K562 (cell line): ENCODE results near the gene PARK7. TPM values are rescaled to one million over a fixed set of nuclear protein-coding genes. Genes with fewer than 3 reads are reported as not detected.

Experiments
- ATAC-seq: fragments of 200-7000 bp; cut with Tn5 transposase; 3 replicates; pipeline ENCODE4 v1.9.1; 2020; ENCODE audit warnings: moderate library complexity
- BruUV-seq: library from RNA; stranded (reverse); fragments of 400-500 nt; replicated peaks from 2 replicates; lab custom pipeline; 2021; lab: Mats Ljungman, UMichigan
- CTCF ChIA-PET: fragments of 300-600 bp; formaldehyde crosslinking; extraction: SDS; loops from one replicate; lab custom pipeline; 2021; ENCODE audit warnings: low intra/inter-chr PET ratio; lab: Yijun Ruan, JAX
- POLR2A ChIA-PET: fragments of 300-600, 350-650 bp; sonication (Branson Sonifier 250); formaldehyde crosslinking; extraction: SDS; loops from one replicate; lab custom pipeline; 2021; ENCODE audit warnings: antibody characterized with exemption, inconsistent platforms; lab: Yijun Ruan, JAX
- DNase-seq, 4 experiments: peaks; one replicate each; pipeline versions ENCODE4 v3.0.0 to v3.0.0-alpha.2; 2011 to 2018; ENCODE audit warnings: low spot score in 3 of 4, mixed read lengths in 3 of 4; ENCODE audit errors: extremely low read depth in 1 of 4
- FAIRE-seq: peaks from 2 replicates; lab custom pipeline; 2011; peaks lifted over from hg19 to GRCh38; lab: Jason Lieb, UNC
- H2AFZ ChIP-seq: 2 replicates; pipeline ENCODE4 v1.6.0; 2011; ENCODE audit warnings: low read depth, low read length, control low read depth, inconsistent platforms
- H3K27ac ChIP-seq: fragments of 200-600 bp; 3 replicates; pipeline ENCODE4 v1.8.0; 2011; ENCODE audit warnings: low read depth, mild to moderate bottlenecking, control low read depth, inconsistent platforms, low read length, moderate library complexity, mixed read lengths; ENCODE audit errors: extremely low read depth
- H3K27me3 ChIP-seq, 2 experiments: fragments of 300-600 bp in 1 of 2; 2 replicates in 1 of 2; 3 replicates in 1 of 2; pipeline versions ENCODE4 v1.6.0 to v1.8.0; 2011; ENCODE audit warnings: inconsistent platforms in 2 of 2, low read length in 2 of 2, mild to moderate bottlenecking in 1 of 2, mixed read lengths in 1 of 2, moderate library complexity in 1 of 2; ENCODE audit not compliant: control insufficient read depth in 2 of 2, insufficient read depth in 2 of 2
- H3K36me3 ChIP-seq: fragments of 300-600 bp; 3 replicates; pipeline ENCODE4 v1.8.0; 2011; ENCODE audit warnings: mild to moderate bottlenecking, low read length, inconsistent platforms; ENCODE audit not compliant: control insufficient read depth, insufficient read depth
- H3K4me1 ChIP-seq, 2 experiments: fragments of 200-600 bp in 1 of 2; replicated peaks in 1 of 2; 2 replicates in 1 of 2; 3 replicates in 1 of 2; pipeline versions ENCODE4 v1.5.1 to v1.8.0; 2011; ENCODE audit warnings: inconsistent platforms in 2 of 2, low read length in 2 of 2, mild to moderate bottlenecking in 1 of 2, mixed read lengths in 1 of 2, moderate library complexity in 1 of 2; ENCODE audit not compliant: control insufficient read depth in 2 of 2, insufficient read depth in 2 of 2
- H3K4me2 ChIP-seq: 2 replicates; pipeline ENCODE4 v1.6.1; 2011; ENCODE audit warnings: low read length, control low read depth, inconsistent platforms, mixed read lengths; ENCODE audit not compliant: insufficient read depth
- H3K4me3 ChIP-seq: fragments of 200-600 bp; sonication (generic), shearing (Covaris generic); 2 replicates; pipeline ENCODE4 v1.5.1; 2016; ENCODE audit warnings: control low read depth, inconsistent platforms
- H3K79me2 ChIP-seq: fragments of 200-600 bp; 3 replicates; pipeline ENCODE4 v1.8.0; 2011; ENCODE audit warnings: low read length, inconsistent platforms; ENCODE audit not compliant: control insufficient read depth, insufficient read depth
- H3K9ac ChIP-seq, 2 experiments: 2 replicates each; pipeline versions ENCODE4 v1.6.0 to v1.6.1; 2011; ENCODE audit warnings: low read depth in 2 of 2, low read length in 2 of 2, control low read depth in 1 of 2, inconsistent platforms in 1 of 2, mild to moderate bottlenecking in 1 of 2, mixed read lengths in 1 of 2; ENCODE audit not compliant: insufficient read depth in 1 of 2
- H3K9me1 ChIP-seq: one replicate; pipeline ENCODE4 v1.6.0; 2011; ENCODE audit warnings: inconsistent platforms, mild to moderate bottlenecking, low read length, moderate library complexity; ENCODE audit not compliant: control insufficient read depth, insufficient read depth
- H3K9me3 ChIP-seq: replicated peaks from 2 replicates; pipeline ENCODE4 v1.5.1; 2011; ENCODE audit warnings: low read depth, low read length, inconsistent platforms; ENCODE audit not compliant: control insufficient read depth, insufficient read depth
- H4K20me1 ChIP-seq: replicated peaks from 2 replicates; pipeline ENCODE4 v1.6.1; 2011; ENCODE audit warnings: low read length, inconsistent platforms, mixed read lengths; ENCODE audit not compliant: control insufficient read depth, insufficient read depth
- BRD9 ChIP-seq: fragments of 450-650 bp; IDR thresholded peaks from 2 replicates; pipeline ENCODE4 v1.6.1; 2018; ENCODE audit warnings: low read depth; ENCODE audit not compliant: partially characterized antibody
- ETV6 ChIP-seq, 3 experiments: fragments of 150-350 bp in 1 of 3; sonication (generic) in 1 of 3; formaldehyde crosslinking in 1 of 3; IDR thresholded peaks; 2 replicates each; pipeline versions ENCODE4 v1.6.1 to v1.8.0; 2014 to 2022; ENCODE audit warnings: borderline replicate concordance in 2 of 3, low read depth in 2 of 3, antibody characterized with exemption in 1 of 3, low read length in 1 of 3, mild to moderate bottlenecking in 1 of 3, missing genetic modification reagents in 1 of 3
- FOXK2 ChIP-seq, 2 experiments: fragments of 450-650 bp; IDR thresholded peaks in 1 of 2; conservative IDR thresholded peaks in 1 of 2; 2 replicates each; pipeline ENCODE4 v1.6.1; 2016; ENCODE audit warnings: low read depth in 2 of 2, mild to moderate bottlenecking in 1 of 2
- HDAC3 ChIP-seq: fragments of 450-650 bp; IDR thresholded peaks from 2 replicates; pipeline ENCODE4 v1.6.1; 2018; ENCODE audit warnings: borderline replicate concordance, mild to moderate bottlenecking, moderate library complexity; ENCODE audit not compliant: partially characterized antibody
- HNRNPUL1 ChIP-seq: fragments of 200-400 bp; formaldehyde crosslinking; IDR thresholded peaks from 2 replicates; pipeline ENCODE4 v1.6.1; 2017; ENCODE audit warnings: low read length
- ILF3 ChIP-seq: fragments of 450-650 bp; IDR thresholded peaks from 2 replicates; pipeline ENCODE4 v1.6.1; 2018; ENCODE audit warnings: antibody characterized with exemption, mild to moderate bottlenecking, moderate library complexity, borderline replicate concordance
- LCOR ChIP-seq: sonication (generic); formaldehyde crosslinking; IDR thresholded peaks from 2 replicates; pipeline ENCODE4 v1.8.0; 2022; ENCODE audit warnings: mild to moderate bottlenecking, missing genetic modification reagents
- MTF1 ChIP-seq: fragments of 250-450 bp; sonication (Bioruptor Pico); IDR thresholded peaks from 2 replicates; pipeline ENCODE4 v1.9.0; 2021; ENCODE audit warnings: moderate library complexity, mild to moderate bottlenecking, inconsistent platforms, borderline replicate concordance
- NFYB ChIP-seq: IDR thresholded peaks from 2 replicates; pipeline ENCODE4 v1.6.1; 2011; ENCODE audit warnings: mild to moderate bottlenecking, moderate library complexity; ENCODE audit not compliant: insufficient read length; ENCODE audit errors: extremely low read depth
- PHF8 ChIP-seq: fragments of 200-600 bp; sonication (generic); IDR thresholded peaks from 2 replicates; pipeline ENCODE4 v1.6.1; 2012; ENCODE audit warnings: mixed run types, mild to moderate bottlenecking, inconsistent platforms, low read length, moderate library complexity, borderline replicate concordance
- RAD21 ChIP-seq, 2 experiments: fragments of 250-450 bp in 1 of 2; fragments of 450-650 bp in 1 of 2; sonication (Bioruptor Pico) in 1 of 2; formaldehyde crosslinking in 1 of 2; IDR thresholded peaks in 1 of 2; conservative IDR thresholded peaks in 1 of 2; 2 replicates each; pipeline versions ENCODE4 v1.4.0 to v1.8.0; 2020 to 2022; ENCODE audit warnings: mild to moderate bottlenecking in 2 of 2, moderate library complexity in 1 of 2
- RUNX1 ChIP-seq: sonication (generic); IDR thresholded peaks from 2 replicates; pipeline ENCODE4 v1.6.1; 2016; ENCODE audit warnings: antibody characterized with exemption, low read depth
- SUPT5H ChIP-seq: fragments of 450-650 bp; IDR thresholded peaks from 2 replicates; pipeline ENCODE4 v1.6.1; 2016
- ZC3H11A ChIP-seq: IDR thresholded peaks from 2 replicates; pipeline ENCODE4 v1.6.1; 2012; ENCODE audit warnings: low read depth, low read length, improper control_type of control experiment
- ZNF165 ChIP-seq: fragments of 250-450 bp; sonication (Bioruptor Pico); IDR thresholded peaks from 2 replicates; pipeline ENCODE4 v1.4.0; 2020; ENCODE audit warnings: borderline replicate concordance
- ZNF232 ChIP-seq: sonication (generic); formaldehyde crosslinking; IDR thresholded peaks from 2 replicates; pipeline ENCODE4 v1.8.0; 2022; ENCODE audit warnings: mild to moderate bottlenecking, missing genetic modification reagents
- ZNF589 ChIP-seq: fragments of 200-800 bp; sonication (Bioruptor generic); IDR thresholded peaks from 2 replicates; pipeline ENCODE4 v1.6.1; 2016; ENCODE audit warnings: low read depth, missing genetic modification characterization, missing compliant biosample characterization
- WGBS: fragments of 100-300 bp; shearing (Covaris generic); methylation state at CpG from one replicate; pipeline ENCODE4 v1.1.6; 2016; ENCODE audit warnings: low coverage, mixed read lengths; ENCODE audit not compliant: insufficient coverage; ENCODE audit errors: missing lambda C conversion rate; 5-methylcytosine and 5-hydroxymethylcytosine counted together
- in situ Hi-C: fragments of 300-500 bp; cut with MboI; formaldehyde crosslinking; loops from 4 replicates; pipeline ENCODE4 v1.15.0; 2018; ENCODE audit warnings: inconsistent platforms, mixed read lengths
- intact Hi-C: fragments of 100-400 bp; cut with micrococcal nuclease; formaldehyde crosslinking; loops from 2 replicates; pipeline ENCODE4 v1.14.2; 2022
- polyA plus RNA-seq, 8 experiments: library from polyadenylated mRNA; depleted of rRNA in 4 of 8; stranded (reverse) in 5 of 8; unstranded in 3 of 8; fragments of >200 nt; fragmentation: Nextera tagmentation in 2 of 8; fragmentation: Illumina TruSeq in 1 of 8; extraction: Ambion mirVana in 2 of 8; extraction: Trizol in 1 of 8; gene quantifications; 2 replicates each; pipeline versions ENCODE4 v1.2.1 to v1.2.3, GENCODE V29; 2011 to 2014; ENCODE audit warnings: inconsistent platforms in 1 of 8, missing spikeins in 1 of 8
- total RNA-seq, 7 experiments: library from RNA; depleted of rRNA in 6 of 7; stranded (reverse); fragments of >200 nt in 6 of 7; fragmentation: Illumina TruSeq in 2 of 7; extraction: Trizol in 2 of 7; gene quantifications; 2 replicates each; pipeline versions ENCODE4 v1.2.1 to v1.2.3, GENCODE V29; 2011 to 2021; ENCODE audit warnings: low replicate concordance in 1 of 7
- TF ChIP-seq, protein P1 (sequence below): sonication (generic); formaldehyde crosslinking; IDR thresholded peaks from 2 replicates; pipeline ENCODE4 v1.8.1; 2023; ENCODE audit warnings: mild to moderate bottlenecking, missing genetic modification reagents

PARK7 gene
- total and polyA plus RNA-seq, 9 of the 15 experiments (the other 6 are each of a cell fraction or from before 2014, with no cell fraction given): 374 to 1,298 (median 484) TPM

DNA sequence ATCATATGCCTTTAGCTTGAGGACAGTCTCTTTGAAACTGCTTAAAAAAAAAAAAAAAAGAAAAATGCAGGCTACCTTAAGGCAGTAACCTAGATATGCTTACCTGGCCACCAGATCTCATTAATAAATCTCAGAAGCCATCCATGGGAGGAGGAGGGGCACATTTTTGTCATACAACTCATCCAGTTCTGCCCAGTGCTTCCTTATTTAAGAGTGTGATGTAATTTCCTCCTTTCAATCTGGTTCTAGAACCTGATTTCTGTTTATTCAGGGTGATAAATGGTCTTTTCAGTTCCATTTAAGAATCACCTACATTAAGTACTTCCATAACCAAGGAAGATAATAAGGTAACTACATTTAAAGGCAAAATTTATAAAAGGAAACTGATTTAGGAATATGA is 58.5 kb downstream of the PARK7 start (continued):
- TF ChIP-seq RAD21 (CRISPR knock-in tag; conservative IDR thresholded peaks at IDR 0.05 in 1 of 2, IDR thresholded peaks at IDR 0.05 in 1 of 2) (no peak), FOXK2 (conservative IDR thresholded peaks at IDR 0.05 in 1 of 2, IDR thresholded peaks at IDR 0.05 in 1 of 2; ENCODE audit: low read depth in 2 of 2) (no peak), PHF8 (no peak), ZNF589 (no peak)

DNA sequence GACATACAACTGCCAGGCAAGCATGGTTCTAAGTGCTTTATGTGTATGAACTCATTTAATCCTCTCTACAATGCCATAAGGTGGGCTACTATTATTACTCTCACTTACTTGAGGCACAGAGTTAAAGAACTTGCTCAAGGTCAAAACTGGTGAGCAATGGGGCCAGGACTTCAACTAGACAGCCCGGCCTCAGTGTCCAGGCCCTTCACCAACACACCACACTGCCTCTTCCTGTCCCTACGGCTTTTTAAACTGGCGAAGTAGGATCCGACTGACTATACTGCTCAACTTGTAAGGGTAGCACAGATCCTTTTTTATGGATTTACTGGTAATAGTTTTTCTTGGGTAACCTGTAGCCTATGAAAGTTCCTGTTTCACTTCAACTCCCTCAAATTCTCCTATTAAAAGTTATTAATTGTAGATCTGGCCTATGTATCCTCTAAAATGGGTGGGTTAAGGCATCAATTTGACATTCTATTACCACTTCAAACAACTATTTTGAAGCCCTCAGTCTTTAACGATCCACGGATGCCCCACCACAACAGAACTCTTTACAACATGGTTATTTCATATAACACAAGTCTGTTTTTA is 60.3 kb downstream of the PARK7 start:
- Histone ChIP-seq H3K9me3 (no peaks in the 10 kb centered on the region), H3K27ac (no peak overlapping the region), H3K4me2 (no peak overlapping the region), H3K9ac (no peak overlapping the region), H4K20me1 (peaks cover 2% of the 10 kb centered on the region)
- FAIRE-seq: no peak
- BruUV-seq: no TSS peak
- POLR2A ChIA-PET: no interaction called here
- TF ChIP-seq HDAC3 (no peak), ZNF165 (CRISPR knock-in tag) (no peak), ZC3H11A (no peak), ZNF232 (no peak), BRD9 (no peak), HNRNPUL1 (no peak), MTF1 (CRISPR knock-in tag) (no peak), LCOR (CRISPR knock-in tag) (no peak), NFYB (no peak), ETV6 (IDR thresholded peaks at IDR 0.05; ENCODE audit: borderline replicate concordance in 1 of 2, low read depth in 2 of 2, low read length in 1 of 2) (no peak), ETV6 (CRISPR knock-in tag; IDR thresholded peaks at IDR 0.05; ENCODE audit: borderline replicate concordance) (no peak), SUPT5H (no peak), ILF3 (no peak), RUNX1 (no peak)
- TF ChIP-seq, protein P1, sequence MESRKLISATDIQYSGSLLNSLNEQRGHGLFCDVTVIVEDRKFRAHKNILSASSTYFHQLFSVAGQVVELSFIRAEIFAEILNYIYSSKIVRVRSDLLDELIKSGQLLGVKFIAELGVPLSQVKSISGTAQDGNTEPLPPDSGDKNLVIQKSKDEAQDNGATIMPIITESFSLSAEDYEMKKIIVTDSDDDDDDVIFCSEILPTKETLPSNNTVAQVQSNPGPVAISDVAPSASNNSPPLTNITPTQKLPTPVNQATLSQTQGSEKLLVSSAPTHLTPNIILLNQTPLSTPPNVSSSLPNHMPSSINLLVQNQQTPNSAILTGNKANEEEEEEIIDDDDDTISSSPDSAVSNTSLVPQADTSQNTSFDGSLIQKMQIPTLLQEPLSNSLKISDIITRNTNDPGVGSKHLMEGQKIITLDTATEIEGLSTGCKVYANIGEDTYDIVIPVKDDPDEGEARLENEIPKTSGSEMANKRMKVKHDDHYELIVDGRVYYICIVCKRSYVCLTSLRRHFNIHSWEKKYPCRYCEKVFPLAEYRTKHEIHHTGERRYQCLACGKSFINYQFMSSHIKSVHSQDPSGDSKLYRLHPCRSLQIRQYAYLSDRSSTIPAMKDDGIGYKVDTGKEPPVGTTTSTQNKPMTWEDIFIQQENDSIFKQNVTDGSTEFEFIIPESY (CRISPR knock-in tag): no peak
- TF ChIP-seq, all 486 proteins: peak for 0
- H3K79me2 ChIP-seq: no peaks in the 10 kb centered on the region
- CTCF ChIA-PET: no interaction called here
- 10% methylated on average over 6 of the region's 6 CpGs for WGBS
- DNase-seq (no peak), ATAC-seq (no peak)
- H3K4me1 ChIP-seq: peaks cover 5 to 16% of the 10 kb centered on the region in 2 experiments; a peak in 3 of 5 replicates
- H3K36me3 ChIP-seq: no peaks in the 10 kb centered on the region
- in situ Hi-C loops (no loop called here), intact Hi-C loops (no loop called here)
- H3K27me3 ChIP-seq: peaks cover 27 to 33% of the 10 kb centered on the region in 2 experiments
- H3K4me3 ChIP-seq: no peak overlapping the region
- H3K9me1 ChIP-seq: no peaks in the 10 kb centered on the region
- H2AFZ ChIP-seq: no peak overlapping the region
